Pancreas (tissue), 10 donors: ENCODE data around the gene KATNAL2. TPM values are rescaled to one million over a fixed set of nuclear protein-coding genes. Genes with fewer than 3 reads are reported as not detected.
A peak's percentile ranks its signal among the peaks of the same experiment; 100 is the strongest.

Source experiments
- ATAC-seq, 4 donors: fragments of 200-7000 bp; cut with Tn5 transposase; one replicate each; pipeline versions ENCODE4 v1.8.0 to v1.9.1; 2020; ENCODE audit warnings: mild to moderate bottlenecking in 4 of 4, moderate library complexity in 4 of 4
- DNase-seq, 6 donors: peaks; one replicate each; pipeline ENCODE4 v3.0.0-alpha.2; 2020
- FAIRE-seq: peaks from 2 replicates; lab custom pipeline; 2012; peaks lifted over from hg19 to GRCh38; lab: Jason Lieb, UNC
- H3K27ac ChIP-seq, 4 donors: fragments of 200-600 bp; sonication (generic); 1 replicate in 3 of 4; 2 replicates in 1 of 4; pipeline versions ENCODE4 v1.5.0 to v1.8.0; 2020
- H3K27me3 ChIP-seq, 4 donors: fragments of 200-600 bp; one replicate each; pipeline ENCODE4 v1.8.0; 2021
- H3K36me3 ChIP-seq, 3 donors: fragments of 200-600 bp; sonication (generic) in 1 of 3; one replicate each; pipeline versions ENCODE4 v1.5.0 to v1.8.0; 2020 to 2021
- H3K4me1 ChIP-seq, 3 donors: fragments of 200-600 bp; one replicate each; pipeline ENCODE4 v1.8.0; 2021
- H3K4me3 ChIP-seq, 4 donors: fragments of 200-600 bp; sonication (generic) in 2 of 4; one replicate each; pipeline versions ENCODE4 v1.5.0 to v1.8.0; 2020 to 2021
- H3K9me3 ChIP-seq, 4 donors: fragments of 200-600 bp; one replicate each; pipeline ENCODE4 v1.8.0; 2021
- WGBS, 2 donors: extraction: QIAGEN DNeasy Blood & Tissue Kit; methylation state at CpG; one replicate each; pipeline ENCODE4 v1.1.7; 2013; 5-methylcytosine and 5-hydroxymethylcytosine counted together
- intact Hi-C, 3 donors: fragments of 100-400 bp; cut with DNase I; formaldehyde crosslinking; loops; one replicate each; pipeline versions ENCODE4 v1.11.1 to v1.14.2; 2022
- polyA plus RNA-seq, 2 donors: library from polyadenylated mRNA; stranded (reverse); fragments of 200-250 nt; gene quantifications; one replicate each; pipeline ENCODE4 v1.2.3, GENCODE V29; 2013
- total RNA-seq, 6 donors: library from RNA; stranded (reverse); fragmentation: NEBNext Ultra II Directional in 4 of 6; extraction: Animal tissue kit (Norgen Biotek cat#: 25700) in 4 of 6; gene quantifications; one replicate each; pipeline versions ENCODE4 v1.2.1 to v1.2.4, GENCODE V29; 2021 to 2023
- TF ChIP-seq, protein P1 (sequence below), 4 donors: fragments of 200-600 bp; sonication (generic) in 3 of 4; IDR thresholded peaks; one replicate each; pipeline versions ENCODE4 v1.5.0 to v1.8.0; 2021; ENCODE audit warnings: antibody characterized with exemption in 4 of 4
- donor health status: healthy with polysubstance abuse.
- donor health status: DM: no; HTN: no; CAD: no; lungs with moderate emphysema.
- donor health status: DM: no; HTN: no; CAD: no.
- donor health status: control.
- donor health status: control.
- donor health status: Bipolar disorder and iron deficiency.
- donor health status: DM: yes; HTN: yes; CAD: no.
- donor health status: DM: no; HTN: no; CAD: no.
- donor health status: DM: no; HTN: no; CAD: no.
- donor health status: DM: yes; HTN: yes; CAD: no.

Gene KATNAL2
- total and polyA plus RNA-seq, 8 donors: 0.97 to 3.8 (median 1.7) TPM

DNA sequence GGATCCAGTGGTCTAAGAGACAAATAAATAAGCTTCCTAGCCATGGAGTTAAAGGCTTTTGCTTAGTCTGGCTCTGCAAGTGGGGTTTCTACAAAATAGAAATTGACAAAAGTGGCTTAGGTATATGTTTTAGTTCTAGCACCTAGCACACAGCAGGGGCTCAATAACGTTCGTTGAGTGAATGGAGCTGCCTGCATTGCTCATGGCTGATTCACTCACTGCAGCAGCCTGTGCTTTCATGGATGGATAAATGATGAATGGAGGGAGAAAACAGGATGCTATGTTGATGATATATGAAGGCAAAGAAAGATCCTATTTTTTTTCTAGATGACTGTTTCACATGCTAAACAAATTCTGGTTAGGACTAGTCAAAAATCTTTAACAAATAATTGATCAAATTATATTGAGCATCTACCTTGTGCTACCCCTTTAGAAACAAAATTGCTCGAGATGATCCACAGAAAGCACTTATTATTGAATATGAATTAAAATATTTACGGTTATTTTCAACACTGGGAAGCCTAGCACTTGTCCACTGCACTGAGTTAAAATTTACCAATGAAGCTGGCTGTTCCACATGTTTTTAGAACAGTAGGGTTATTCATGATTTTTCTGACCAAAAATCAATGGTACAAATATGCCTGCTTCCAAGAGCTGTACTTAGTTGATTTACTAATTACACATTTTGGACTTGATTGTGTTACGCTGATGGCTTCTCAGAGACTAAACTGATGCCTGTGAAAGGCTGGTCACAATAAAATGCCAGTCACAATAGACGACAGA, 193.3 kb downstream of the KATNAL2 start:
- FAIRE-seq (no peak), DNase-seq (no peak), ATAC-seq (peak in 3 of 4 donors; percentile 58 to 80 (median 64))
- H3K27me3 ChIP-seq: no peaks in the 10 kb centered on the region
- H3K4me3 ChIP-seq: no peak overlapping the region
- TF ChIP-seq, protein P1, sequence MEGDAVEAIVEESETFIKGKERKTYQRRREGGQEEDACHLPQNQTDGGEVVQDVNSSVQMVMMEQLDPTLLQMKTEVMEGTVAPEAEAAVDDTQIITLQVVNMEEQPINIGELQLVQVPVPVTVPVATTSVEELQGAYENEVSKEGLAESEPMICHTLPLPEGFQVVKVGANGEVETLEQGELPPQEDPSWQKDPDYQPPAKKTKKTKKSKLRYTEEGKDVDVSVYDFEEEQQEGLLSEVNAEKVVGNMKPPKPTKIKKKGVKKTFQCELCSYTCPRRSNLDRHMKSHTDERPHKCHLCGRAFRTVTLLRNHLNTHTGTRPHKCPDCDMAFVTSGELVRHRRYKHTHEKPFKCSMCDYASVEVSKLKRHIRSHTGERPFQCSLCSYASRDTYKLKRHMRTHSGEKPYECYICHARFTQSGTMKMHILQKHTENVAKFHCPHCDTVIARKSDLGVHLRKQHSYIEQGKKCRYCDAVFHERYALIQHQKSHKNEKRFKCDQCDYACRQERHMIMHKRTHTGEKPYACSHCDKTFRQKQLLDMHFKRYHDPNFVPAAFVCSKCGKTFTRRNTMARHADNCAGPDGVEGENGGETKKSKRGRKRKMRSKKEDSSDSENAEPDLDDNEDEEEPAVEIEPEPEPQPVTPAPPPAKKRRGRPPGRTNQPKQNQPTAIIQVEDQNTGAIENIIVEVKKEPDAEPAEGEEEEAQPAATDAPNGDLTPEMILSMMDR (IDR thresholded peaks at IDR 0.05): no peak
- 61 to 68% methylated on average over 6 of the region's 6 CpGs for WGBS, 2 donors
- peak overlapping the region in 2 of 4 donors; percentile 8 to 22 for H3K27ac ChIP-seq
- no peaks in the 10 kb centered on the region for H3K9me3 ChIP-seq
- intact Hi-C loops: no loop called here
- H3K4me1 ChIP-seq: no peaks in the 10 kb centered on the region
- H3K36me3 ChIP-seq: peaks cover 0 to 13% (median 0%) of the 10 kb centered on the region in 3 donors

DNA sequence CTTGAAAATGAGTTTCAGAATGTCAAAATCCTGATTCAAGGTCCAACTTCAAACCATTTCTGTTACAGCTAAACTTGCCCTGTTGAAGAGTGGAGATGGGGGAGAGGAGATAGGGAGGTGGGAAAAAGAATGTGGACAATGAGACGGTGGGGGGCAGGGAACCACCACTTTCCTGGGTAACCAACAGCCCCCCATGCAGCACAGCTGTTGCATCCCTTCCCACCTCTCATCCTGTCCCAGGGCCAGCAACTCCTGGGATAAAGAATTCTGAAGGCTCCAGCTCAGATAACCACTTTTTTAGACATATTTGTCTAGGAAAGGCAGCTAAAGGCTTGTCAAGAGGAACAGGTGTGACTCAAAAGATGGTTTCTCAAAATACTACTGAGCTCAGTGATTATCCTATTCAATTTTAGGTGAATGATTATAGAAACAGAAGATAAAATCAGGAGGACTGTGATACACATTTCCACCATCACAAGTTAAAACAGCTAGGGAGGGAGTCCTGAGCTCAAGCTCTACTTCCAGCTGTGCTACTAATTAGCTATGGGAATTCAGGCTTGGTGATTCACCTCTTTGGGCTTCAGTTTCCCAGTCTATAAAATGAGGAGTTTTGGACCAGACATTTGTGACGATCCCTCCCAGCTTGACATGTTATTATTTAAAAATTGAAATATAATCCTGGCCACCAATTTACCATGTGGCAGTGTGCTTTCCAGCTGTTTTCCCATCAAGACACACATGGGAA, 196.6 kb downstream of the KATNAL2 start:
- 83 to 91% methylated on average over 2 of the region's 2 CpGs for WGBS, 2 donors
- TF ChIP-seq, protein P1 (IDR thresholded peaks at IDR 0.05): no peak
- FAIRE-seq (no peak), DNase-seq (no peak), ATAC-seq (no peak)
- Histone ChIP-seq H3K4me3 (no peak overlapping the region), H3K36me3 (no peaks in the 10 kb centered on the region), H3K4me1 (peaks cover 0 to 3% (median 0%) of the 10 kb centered on the region in 3 donors), H3K27ac (no peak overlapping the region), H3K9me3 (no peaks in the 10 kb centered on the region), H3K27me3 (no peaks in the 10 kb centered on the region)
- intact Hi-C loops: no loop called here

DNA sequence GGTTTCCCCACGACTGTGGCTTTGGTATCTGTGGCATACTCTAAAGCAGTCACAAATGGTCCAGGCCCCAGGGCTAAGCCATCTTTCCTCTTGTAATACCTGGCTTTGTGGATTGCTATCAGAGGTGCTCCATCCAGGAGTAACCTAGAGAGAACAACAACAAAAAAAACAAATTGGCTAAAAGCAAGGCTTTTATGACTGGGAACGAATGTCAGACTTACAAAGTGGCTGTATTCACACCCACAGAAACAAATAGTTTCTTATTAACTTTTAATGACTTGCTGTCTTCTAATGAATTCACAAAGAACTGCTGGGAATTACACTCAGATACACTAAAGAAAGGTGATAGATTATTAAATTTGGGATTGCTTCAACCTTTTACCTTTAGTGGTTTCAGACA, 197.8 kb downstream of the KATNAL2 start:
- Histone ChIP-seq H3K9me3 (no peaks in the 10 kb centered on the region), H3K4me3 (no peak overlapping the region), H3K36me3 (no peaks in the 10 kb centered on the region), H3K27me3 (no peaks in the 10 kb centered on the region), H3K27ac (peak overlapping the region in 2 of 4 donors; percentile 2 to 12), H3K4me1 (peaks cover 0 to 3% (median 0%) of the 10 kb centered on the region in 3 donors)
- FAIRE-seq: no peak
- 60 to 63% methylated on average over 2 of the region's 2 CpGs for WGBS, 2 donors
- peak in 3 of 4 donors; percentile 46 to 71 (median 54) for ATAC-seq
- DNase-seq: no peak
- intact Hi-C loops: no loop called here
- TF ChIP-seq, protein P1 (IDR thresholded peaks at IDR 0.05): no peak

DNA sequence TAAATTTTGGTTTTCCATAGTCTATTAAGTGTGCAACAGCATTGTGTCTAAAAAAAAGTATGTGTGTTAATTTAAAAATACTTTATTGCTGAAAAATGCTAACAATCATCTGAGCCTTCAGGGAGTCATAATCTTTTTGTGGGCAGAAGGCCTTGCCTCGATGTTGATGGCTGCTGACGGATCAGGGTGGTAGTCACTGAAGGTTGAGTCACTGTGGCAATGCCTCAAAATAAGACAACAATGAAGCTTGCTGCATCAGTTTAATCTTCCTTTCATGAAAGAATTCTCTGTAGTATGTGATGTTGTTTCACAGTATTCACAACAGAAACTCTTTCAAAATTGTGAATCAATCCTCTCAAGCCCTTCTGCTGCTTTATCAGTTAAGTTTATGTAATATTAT, 201.6 kb downstream of the KATNAL2 start:
- Histone ChIP-seq H3K36me3 (no peaks in the 10 kb centered on the region), H3K9me3 (no peaks in the 10 kb centered on the region), H3K4me3 (no peak overlapping the region), H3K4me1 (peaks cover 0 to 3% (median 0%) of the 10 kb centered on the region in 3 donors), H3K27me3 (no peaks in the 10 kb centered on the region), H3K27ac (no peak overlapping the region)
- TF ChIP-seq, protein P1 (IDR thresholded peaks at IDR 0.05): no peak
- WGBS, 2 donors: 96 to 99% methylated on average over 2 of the region's 2 CpGs
- no peak for DNase-seq
- no peak for FAIRE-seq
- intact Hi-C loops: no loop called here
- no peak for ATAC-seq
